NCI-H524 (cell line): ENCODE data around the gene TRAF4.
A peak's percentile ranks its signal among the peaks of the same experiment; 100 is the strongest.
"Not testable (repeated sequence)": the region's sequence is repeated elsewhere in the genome, so short reads cannot be mapped to it uniquely, and the experiment has no call there.

Experiments used
- DNase-seq, 2 experiments: peaks; one replicate each; lab custom pipeline; 2025; lab: John Stamatoyannopoulos, UW

Gene TRAF4

GRCh38 chr17:28733346-28733745, 10.5 kb upstream of the TRAF4 start:
- DNase-seq = no peak

GRCh38 chr17:28734712-28735241, 9.0 kb upstream of the TRAF4 start:
- DNase-seq = no peak

DNA sequence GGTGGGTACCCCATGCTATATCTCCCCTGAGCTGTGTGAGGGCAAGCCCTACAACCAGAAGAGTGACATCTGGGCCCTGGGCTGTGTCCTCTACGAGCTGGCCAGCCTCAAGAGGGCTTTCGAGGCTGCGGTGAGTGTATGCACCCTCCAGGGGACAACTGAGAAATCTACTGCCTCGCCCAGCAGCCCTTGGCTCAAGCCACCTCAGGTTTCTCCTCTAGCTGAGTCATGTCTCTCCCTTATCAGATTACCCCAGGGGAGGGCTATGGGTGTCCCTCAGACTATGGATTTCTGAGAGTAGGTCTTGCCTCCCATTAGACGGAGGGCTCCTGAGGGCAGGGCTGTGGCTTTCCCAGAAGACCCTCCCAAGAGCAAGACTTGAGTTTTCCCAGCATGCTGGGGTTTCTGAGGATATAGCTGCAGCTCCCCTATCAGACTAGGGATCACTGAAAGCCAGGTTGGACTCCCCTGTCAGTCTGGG, 8.5 kb upstream of the TRAF4 start:
- DNase-seq = no peak

- DNase-seq = not testable (repeated sequence)
These were observed 7.7 kb upstream of the TRAF4 start for GRCh38 chr17:28735913-28736769.

DNA sequence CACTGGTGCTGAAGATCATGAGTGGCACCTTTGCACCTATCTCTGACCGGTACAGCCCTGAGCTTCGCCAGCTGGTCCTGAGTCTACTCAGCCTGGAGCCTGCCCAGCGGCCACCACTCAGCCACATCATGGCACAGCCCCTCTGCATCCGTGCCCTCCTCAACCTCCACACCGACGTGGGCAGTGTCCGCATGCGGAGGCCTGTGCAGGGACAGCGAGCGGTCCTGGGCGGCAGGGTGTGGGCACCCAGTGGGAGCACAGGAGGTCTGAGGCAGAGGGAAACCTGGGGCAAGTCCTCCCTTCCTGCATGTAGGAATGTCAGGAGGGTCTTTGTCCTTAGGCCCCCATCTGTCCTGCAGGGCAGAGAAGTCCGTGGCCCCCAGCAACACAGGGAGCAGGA, 6.5 kb upstream of the TRAF4 start:
- no peak for DNase-seq

DNA sequence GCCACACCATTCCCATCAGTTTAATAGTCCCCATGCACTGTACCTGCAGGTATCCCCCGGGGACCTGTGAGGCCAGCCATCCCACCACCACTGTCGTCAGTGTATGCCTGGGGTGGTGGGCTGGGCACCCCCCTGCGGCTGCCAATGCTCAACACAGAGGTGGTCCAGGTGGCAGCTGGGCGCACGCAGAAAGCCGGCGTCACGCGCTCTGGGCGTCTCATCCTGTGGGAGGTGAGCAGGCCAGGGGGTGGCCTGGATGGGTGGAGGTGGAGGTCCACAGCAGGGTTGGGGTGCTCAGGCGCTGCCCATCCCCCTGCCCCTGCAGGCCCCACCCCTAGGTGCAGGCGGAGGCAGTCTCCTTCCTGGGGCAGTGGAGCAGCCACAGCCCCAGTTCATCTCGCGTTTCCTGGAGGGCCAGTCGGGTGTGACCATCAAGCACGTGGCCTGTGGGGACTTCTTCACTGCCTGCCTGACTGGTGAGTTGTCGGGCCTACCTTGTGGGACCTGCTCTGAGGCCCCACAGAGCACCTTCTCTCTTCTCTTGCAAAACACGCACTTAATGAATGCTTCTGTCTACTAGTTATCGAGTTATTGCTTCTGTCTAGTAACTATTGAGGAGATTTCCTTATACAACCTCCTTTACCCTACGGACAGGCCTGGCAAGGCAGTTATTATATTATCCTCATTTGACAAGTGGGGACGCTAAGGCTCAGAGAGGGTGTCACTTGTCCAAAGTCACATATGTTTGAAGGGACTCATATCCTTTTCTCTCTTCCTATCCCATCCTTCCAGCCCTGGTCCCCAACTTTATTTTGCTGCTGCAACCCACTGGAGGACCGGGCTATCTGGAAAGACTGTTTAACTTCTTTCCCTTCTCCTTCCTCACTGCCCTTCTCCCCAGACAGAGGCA, 5.8 kb upstream of the TRAF4 start:
- DNase-seq = no peak

- DNase-seq = no peak
These were observed 5.0 kb upstream of the TRAF4 start for GRCh38 chr17:28738680-28739384.

DNA sequence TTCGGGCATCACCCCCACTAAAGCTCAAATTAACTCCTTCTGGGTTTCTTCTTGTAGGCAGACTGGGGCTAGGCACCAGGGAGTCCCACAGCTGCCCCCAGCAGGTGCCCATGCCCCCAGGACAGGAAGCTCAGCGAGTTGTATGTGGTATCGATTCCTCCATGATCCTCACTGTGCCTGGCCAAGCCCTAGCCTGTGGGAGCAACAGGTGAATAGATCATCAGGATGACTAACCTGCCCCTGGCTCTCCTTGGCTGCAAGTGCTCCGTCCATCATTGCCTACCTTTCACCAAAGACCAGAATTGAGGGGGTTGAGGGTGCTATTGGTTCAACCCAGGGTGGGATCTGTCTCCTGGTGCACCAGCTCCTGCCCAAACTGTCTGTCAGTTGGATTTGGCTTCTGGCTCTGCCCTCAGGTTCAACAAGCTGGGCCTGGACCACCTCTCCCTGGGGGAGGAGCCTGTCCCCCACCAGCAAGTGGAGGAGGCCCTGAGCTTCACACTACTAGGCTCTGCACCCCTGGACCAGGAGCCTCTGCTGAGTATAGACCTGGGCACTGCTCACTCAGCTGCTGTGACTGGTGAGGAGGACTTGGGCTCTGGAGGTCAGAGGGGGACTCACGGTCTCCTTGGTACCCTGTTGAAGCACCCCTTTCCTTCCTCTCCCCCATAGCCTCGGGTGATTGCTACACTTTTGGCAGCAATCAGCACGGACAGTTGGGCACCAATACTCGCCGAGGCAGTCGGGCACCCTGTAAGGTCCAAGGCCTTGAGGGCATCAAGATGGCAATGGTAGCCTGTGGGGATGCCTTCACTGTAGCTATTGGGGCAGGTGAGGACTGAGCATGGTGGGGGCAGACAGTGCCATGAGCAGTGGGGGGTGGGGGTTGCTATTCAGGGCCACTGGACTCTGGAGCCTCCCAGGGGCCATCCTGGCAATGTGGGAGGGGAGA, 3.1 kb upstream of the TRAF4 start:
- no peak for DNase-seq

DNA sequence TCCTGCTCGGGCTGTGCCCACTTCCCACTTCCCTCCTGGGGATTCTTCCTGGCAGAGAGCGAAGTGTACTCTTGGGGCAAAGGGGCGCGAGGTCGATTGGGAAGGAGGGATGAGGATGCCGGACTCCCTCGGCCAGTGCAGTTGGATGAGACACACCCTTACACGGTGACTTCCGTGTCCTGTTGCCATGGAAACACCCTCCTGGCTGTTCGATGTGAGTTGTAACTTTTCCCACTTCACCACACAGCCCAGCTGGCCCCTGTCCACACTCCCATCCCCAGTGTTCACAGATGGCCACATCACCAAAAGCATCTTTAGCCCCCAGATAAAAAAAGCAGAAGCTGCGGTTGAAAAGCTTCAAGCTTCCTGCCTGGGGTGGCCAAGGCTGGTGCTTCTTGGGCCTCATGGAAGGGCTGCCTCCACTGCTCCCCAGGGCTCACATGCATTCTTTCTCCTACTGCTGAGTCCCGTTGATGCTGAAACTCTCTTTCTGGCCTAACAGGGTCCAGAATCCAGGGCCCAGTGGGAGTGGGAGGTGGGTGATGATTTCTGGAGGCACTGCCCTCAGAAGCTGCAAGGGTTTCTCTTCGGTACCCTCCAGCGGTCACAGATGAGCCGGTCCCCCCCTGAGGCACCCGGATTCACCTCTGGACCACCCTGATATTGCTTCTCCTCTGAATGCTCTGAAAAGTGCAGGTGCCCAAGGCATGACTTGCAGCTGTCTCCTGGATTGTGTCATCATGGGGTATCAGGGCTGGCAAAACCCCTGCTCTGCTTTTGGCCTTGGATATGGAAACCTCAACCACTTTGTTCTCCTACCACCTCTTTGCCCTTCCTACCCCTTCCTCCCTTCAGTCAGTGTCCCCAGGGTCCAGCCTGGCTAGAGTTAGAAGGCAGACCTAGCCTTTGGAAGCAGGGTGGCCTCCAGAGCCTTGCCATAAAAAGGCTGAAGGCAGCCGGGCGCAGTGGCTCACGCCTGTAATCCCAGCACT, 2.2 kb upstream of the TRAF4 start:
- DNase-seq = peak; percentile 46 to 67

GRCh38 chr17:28744104-28744971, 527 bp downstream of the TRAF4 start:
- DNase-seq = peak; percentile 44 to 51

GRCh38 chr17:28744972-28745785, 1.4 kb downstream of the TRAF4 start:
- peak; percentile 53 to 75 for DNase-seq

DNA sequence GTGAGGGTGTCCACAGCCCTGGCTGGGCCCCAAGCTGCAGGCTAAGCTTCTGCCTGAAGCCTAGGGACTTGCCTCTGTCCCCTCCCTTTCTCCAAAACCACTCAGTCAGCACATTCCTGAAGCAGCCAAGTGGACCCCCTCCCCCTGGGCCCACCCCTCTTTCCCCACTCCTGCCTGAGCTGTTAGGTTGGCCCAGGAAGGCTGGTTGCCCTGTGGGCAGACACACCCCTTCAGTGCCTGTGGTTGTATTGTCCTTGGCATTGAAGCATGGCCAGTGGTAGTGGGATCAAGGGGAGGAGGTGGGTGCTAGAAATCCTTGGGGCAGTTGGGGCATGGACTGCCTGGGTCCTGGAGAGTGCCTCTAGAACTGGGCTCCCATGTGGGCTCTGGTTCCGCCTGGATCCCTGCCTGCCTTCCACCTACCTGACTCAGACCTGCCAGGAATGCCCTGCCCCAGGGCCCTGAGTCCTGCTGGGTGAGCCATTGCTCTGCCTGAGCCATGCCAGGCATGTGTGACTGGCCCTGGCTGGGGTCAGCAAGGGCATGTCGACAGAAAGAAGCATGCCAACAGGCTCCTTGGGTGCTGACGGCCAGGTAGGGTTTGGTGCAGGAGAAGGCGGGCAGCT, 2.1 kb downstream of the TRAF4 start:
- DNase-seq = no peak

DNA sequence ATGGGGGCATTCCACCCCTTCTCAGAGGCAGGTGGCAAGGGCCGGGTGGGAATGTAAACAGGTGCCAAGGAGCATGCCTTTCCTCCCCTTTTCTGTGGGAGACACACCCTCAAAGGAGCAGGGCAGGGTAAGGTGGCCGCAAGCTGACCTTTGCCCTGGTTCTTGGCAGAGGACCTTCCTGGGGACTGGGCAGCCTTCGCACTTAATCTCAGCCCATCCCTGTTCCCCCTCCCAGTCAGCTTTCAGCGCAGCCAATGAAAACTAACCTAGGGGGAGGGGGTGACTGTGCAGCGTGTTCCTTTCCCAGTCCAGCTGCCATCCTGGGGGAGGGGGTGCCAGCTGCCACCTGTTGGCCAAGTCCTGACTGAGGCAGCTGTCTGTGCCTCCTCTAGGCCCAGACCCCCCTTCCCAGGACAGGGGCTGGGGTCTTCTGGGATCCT, 2.8 kb downstream of the TRAF4 start:
- peak; percentile 95 to 96 for DNase-seq

GRCh38 chr17:28747051-28747691, 3.4 kb downstream of the TRAF4 start:
- DNase-seq = peak; percentile 60 to 66

DNA sequence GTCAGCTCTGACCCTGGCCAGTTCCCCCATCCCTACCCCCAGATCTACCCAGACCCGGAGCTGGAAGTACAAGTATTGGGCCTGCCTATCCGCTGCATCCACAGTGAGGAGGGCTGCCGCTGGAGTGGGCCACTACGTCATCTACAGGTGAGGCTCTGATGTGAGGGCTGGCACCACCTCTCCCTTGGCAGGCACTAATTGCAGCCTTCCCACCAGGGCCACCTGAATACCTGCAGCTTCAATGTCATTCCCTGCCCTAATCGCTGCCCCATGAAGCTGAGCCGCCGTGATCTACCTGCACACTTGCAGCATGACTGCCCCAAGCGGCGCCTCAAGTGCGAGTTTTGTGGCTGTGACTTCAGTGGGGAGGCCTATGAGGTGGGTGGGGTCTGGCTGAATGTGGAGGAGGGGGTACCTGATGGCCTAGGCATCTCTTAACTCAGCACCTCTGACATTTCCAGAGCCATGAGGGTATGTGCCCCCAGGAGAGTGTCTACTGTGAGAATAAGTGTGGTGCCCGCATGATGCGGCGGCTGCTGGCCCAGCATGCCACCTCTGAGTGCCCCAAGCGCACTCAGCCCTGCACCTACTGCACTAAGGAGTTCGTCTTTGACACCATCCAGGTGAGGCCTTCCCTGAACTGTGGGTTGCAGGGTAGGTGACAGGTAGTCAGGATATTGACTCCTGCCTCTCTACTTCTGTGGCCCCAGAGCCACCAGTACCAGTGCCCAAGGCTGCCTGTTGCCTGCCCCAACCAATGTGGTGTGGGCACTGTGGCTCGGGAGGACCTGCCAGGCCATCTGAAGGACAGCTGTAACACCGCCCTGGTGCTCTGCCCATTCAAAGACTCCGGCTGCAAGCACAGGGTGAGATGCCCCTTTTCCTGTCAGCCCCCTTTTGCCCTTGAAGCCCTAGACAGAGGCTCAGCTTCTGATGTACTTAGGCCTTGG, 4.3 kb downstream of the TRAF4 start:
- DNase-seq = no peak
